Measurements from ENCODE around the gene MTMR10.

- TF ChIP-seq EZH2 (IDR thresholded peaks at IDR 0.05; ENCODE audit: borderline replicate concordance, low read depth, low read length, severe bottlenecking) (no peak), CTCF (IDR thresholded peaks at IDR 0.05; ENCODE audit: borderline replicate concordance, extremely low read depth, low read length, poor library complexity, severe bottlenecking) (no peak)
Observed at GRCh38 chr15:31034152-31034551, 42.7 kb upstream of the MTMR10 start.

Measured in DND-41 (cell line).